Cerebellar cortex (tissue), 1 donor: Measurements from ENCODE around the gene MED22.
"Not testable (repeated sequence)": the region's sequence is repeated elsewhere in the genome, so short reads cannot be mapped to it uniquely, and the experiment has no call there.

Source experiments
- DNase-seq: peaks from one replicate; pipeline ENCODE4 v3.0.0-alpha.2; 2015; ENCODE audit warnings: low spot score

The MED22 gene

GRCh38 chr9:133347985-133348717 is at the start of gene MED22, which contains the start of gene RPL7A:
MED22 (minus strand) TSS chr9:133348131; CDS start chr9:133346662, 1,469 bp downstream.
RPL7A (plus strand) TSS chr9:133348218; CDS start chr9:133348244, 26 bp downstream.
- DNase-seq, result peak; percentile 97

GRCh38 chr9:133397370-133397769 is 49.4 kb upstream of the MED22 start:
- no peak for DNase-seq

GRCh38 chr9:133396952-133397351 is 49.0 kb upstream of the MED22 start:
- peak; percentile 42 for DNase-seq

- no peak for DNase-seq
Measured at GRCh38 chr9:133394687-133395271, 46.8 kb upstream of the MED22 start.

- DNase-seq, result no peak
Measured at GRCh38 chr9:133393399-133393798, 45.5 kb upstream of the MED22 start.

- not testable (repeated sequence) for DNase-seq
Measured at GRCh38 chr9:133392308-133392707, 44.4 kb upstream of the MED22 start.

- DNase-seq, result not testable (repeated sequence)
Measured at GRCh38 chr9:133391449-133391848, 43.5 kb upstream of the MED22 start.

- DNase-seq, result no peak
Measured at GRCh38 chr9:133390713-133391112, 42.8 kb upstream of the MED22 start.

GRCh38 chr9:133389562-133389961 is 41.6 kb upstream of the MED22 start:
- no peak for DNase-seq

GRCh38 chr9:133389025-133389557 is 41.2 kb upstream of the MED22 start:
- no peak for DNase-seq

- DNase-seq, result no peak
Measured at GRCh38 chr9:133387680-133388079, 39.7 kb upstream of the MED22 start.

GRCh38 chr9:133386338-133386737 is 38.4 kb upstream of the MED22 start:
- no peak for DNase-seq

GRCh38 chr9:133385452-133385851 is 37.5 kb upstream of the MED22 start:
- no peak for DNase-seq

GRCh38 chr9:133384736-133385321 is 36.9 kb upstream of the MED22 start:
- no peak for DNase-seq

- DNase-seq, result no peak
Measured at GRCh38 chr9:133383438-133383837, 35.5 kb upstream of the MED22 start.

- no peak for DNase-seq
Measured at GRCh38 chr9:133382507-133383141, 34.7 kb upstream of the MED22 start.

- no peak for DNase-seq
Measured at GRCh38 chr9:133380734-133381133, 32.8 kb upstream of the MED22 start.

- no peak for DNase-seq
Measured at GRCh38 chr9:133379153-133380086, 31.5 kb upstream of the MED22 start.

GRCh38 chr9:133378408-133378962 is 30.6 kb upstream of the MED22 start:
- DNase-seq, result no peak

- DNase-seq, result peak; percentile 41
Measured at GRCh38 chr9:133377721-133378216, 29.8 kb upstream of the MED22 start.

GRCh38 chr9:133377280-133377679 is 29.3 kb upstream of the MED22 start:
- DNase-seq, result not testable (repeated sequence)
